DOHH2 (cell line): Measurements from ENCODE around the gene MYH7.

ENCODE experiments used
- H3F3A ChIP-seq: fragments of 200-600 bp; sonication (generic), shearing (Covaris generic); 2 replicates; pipeline ENCODE4 v1.6.0; 2016; ENCODE audit warnings: antibody characterized with exemption, mild to moderate bottlenecking; ENCODE audit not compliant: control insufficient read depth, insufficient read depth
- H3K27ac ChIP-seq: fragments of 200-600 bp; sonication (generic); 2 replicates; pipeline ENCODE4 v1.5.1; 2014; ENCODE audit warnings: low read depth, mild to moderate bottlenecking, low read length, moderate library complexity
- H3K27me3 ChIP-seq: fragments of 200-600 bp; sonication (generic); 2 replicates; pipeline ENCODE4 v1.6.1; 2014; ENCODE audit warnings: mild to moderate bottlenecking, low read length, mixed read lengths; ENCODE audit not compliant: control insufficient read depth
- H3K36me3 ChIP-seq: fragments of 200-600 bp; sonication (generic); 2 replicates; pipeline ENCODE4 v1.6.1; 2014; ENCODE audit warnings: mild to moderate bottlenecking, low read length, moderate library complexity, mixed read lengths; ENCODE audit not compliant: control insufficient read depth
- H3K4me1 ChIP-seq: fragments of 200-600 bp; sonication (generic); 2 replicates; pipeline ENCODE4 v1.6.1; 2014; ENCODE audit warnings: mild to moderate bottlenecking, low read length, mixed read lengths; ENCODE audit not compliant: control insufficient read depth
- H3K4me2 ChIP-seq: fragments of 200-600 bp; sonication (generic); 2 replicates; pipeline ENCODE4 v1.6.0; 2014; ENCODE audit warnings: mild to moderate bottlenecking, low read length, moderate library complexity
- H3K4me3 ChIP-seq: fragments of 200-600 bp; sonication (generic); 2 replicates; pipeline ENCODE4 v1.5.1; 2014; ENCODE audit warnings: mild to moderate bottlenecking, low read length, mixed read lengths
- H3K79me2 ChIP-seq: fragments of 200-600 bp; sonication (generic); 2 replicates; pipeline ENCODE4 v1.6.1; 2014; ENCODE audit warnings: mild to moderate bottlenecking, low read length, mixed read lengths; ENCODE audit not compliant: control insufficient read depth
- H3K9me2 ChIP-seq: fragments of 200-600 bp; sonication (generic); replicated peaks from 2 replicates; pipeline ENCODE4 v1.6.1; 2014; ENCODE audit warnings: mild to moderate bottlenecking, low read length, mixed read lengths; ENCODE audit not compliant: control insufficient read depth
- H3K9me3 ChIP-seq: fragments of 200-600 bp; sonication (generic); 2 replicates; pipeline ENCODE4 v1.6.1; 2014; ENCODE audit warnings: antibody characterized with exemption, low read length, mixed read lengths; ENCODE audit not compliant: control insufficient read depth, insufficient read depth
- H4K20me1 ChIP-seq: fragments of 200-600 bp; sonication (generic); 2 replicates; pipeline ENCODE4 v1.6.0; 2014; ENCODE audit warnings: low read depth, mild to moderate bottlenecking, antibody characterized with exemption, low read length, moderate library complexity; ENCODE audit not compliant: control insufficient read depth, insufficient read depth
- CTCF ChIP-seq: fragments of 200-600 bp; sonication (generic); IDR thresholded peaks from one replicate; pipeline ENCODE4 v1.5.1; 2014; ENCODE audit warnings: antibody characterized with exemption, mild to moderate bottlenecking, low read depth, low read length; ENCODE audit not compliant: poor library complexity, severe bottlenecking
- EZH2phosphoT487 ChIP-seq: fragments of 200-600 bp; sonication (generic); IDR thresholded peaks from 2 replicates; pipeline ENCODE4 v1.6.1; 2017; ENCODE audit warnings: borderline replicate concordance, mild to moderate bottlenecking, antibody characterized with exemption, low read length, moderate library complexity, mixed read lengths

The MYH7 gene

GRCh38 chr14:23373041-23373440, 62.4 kb downstream of the MYH7 start:
- no peaks in the 10 kb centered on the region for H3K9me3 ChIP-seq
- H3K9me2 ChIP-seq: no peaks in the 10 kb centered on the region
- H3K4me3 ChIP-seq: no peak overlapping the region
- H3K36me3 ChIP-seq: no peaks in the 10 kb centered on the region
- no peaks in the 10 kb centered on the region for H4K20me1 ChIP-seq
- TF ChIP-seq CTCF: no peak
- TF ChIP-seq EZH2phosphoT487: no peak
- no peak overlapping the region for H3K27ac ChIP-seq
- no peaks in the 10 kb centered on the region for H3F3A ChIP-seq
- no peak overlapping the region for H3K4me2 ChIP-seq
- H3K27me3 ChIP-seq: 0 out of 2 replicates have a peak, but pooled peaks cover 5% of the 10 kb centered on the region
- H3K79me2 ChIP-seq: no peaks in the 10 kb centered on the region
- 0 out of 2 replicates have a peak, but pooled peaks cover 5% of the 10 kb centered on the region for H3K4me1 ChIP-seq

GRCh38 chr14:23372509-23372908, 63.0 kb downstream of the MYH7 start, which contains the start of gene IL25:
Gene IL25, plus strand, starts transcription at chr14:23372809.
- no peak within 1 kb of the TSS for H3K4me3 ChIP-seq
- H3K4me1 ChIP-seq: 0 out of 2 replicates have a peak, but pooled peaks cover 5% of the 10 kb centered on the region
- no peak for TF ChIP-seq EZH2phosphoT487
- TF ChIP-seq CTCF: no peak
- no peaks in the 10 kb centered on the region for H3K79me2 ChIP-seq
- H3K9me3 ChIP-seq: no peaks in the 10 kb centered on the region
- peaks cover 3% of the 10 kb centered on the region; the same call in 1 of the 2 replicates for H3K27me3 ChIP-seq
- H3F3A ChIP-seq: no peaks in the 10 kb centered on the region
- H3K4me2 ChIP-seq: no peak within 1 kb of the TSS
- H3K36me3 ChIP-seq: no peaks in the 10 kb centered on the region
- H3K27ac ChIP-seq: no peak within 1 kb of the TSS
- no peaks in the 10 kb centered on the region for H4K20me1 ChIP-seq
- no peaks in the 10 kb centered on the region for H3K9me2 ChIP-seq

- TF ChIP-seq CTCF: no peak
- TF ChIP-seq EZH2phosphoT487: no peak
- H3K4me1 ChIP-seq: 0 out of 2 replicates have a peak, but pooled peaks cover 5% of the 10 kb centered on the region
- no peaks in the 10 kb centered on the region for H3K79me2 ChIP-seq
- H3K36me3 ChIP-seq: no peaks in the 10 kb centered on the region
- H3F3A ChIP-seq: no peaks in the 10 kb centered on the region
- no peak overlapping the region for H3K27ac ChIP-seq
- H3K9me2 ChIP-seq: no peaks in the 10 kb centered on the region
- H3K4me3 ChIP-seq: no peak overlapping the region
- H3K27me3 ChIP-seq: peaks cover 3% of the 10 kb centered on the region; the same call in 1 of the 2 replicates
- no peak overlapping the region for H3K4me2 ChIP-seq
- H4K20me1 ChIP-seq: no peaks in the 10 kb centered on the region
- H3K9me3 ChIP-seq: no peaks in the 10 kb centered on the region
Observed at GRCh38 chr14:23371865-23372264, 63.6 kb downstream of the MYH7 start.

GRCh38 chr14:23370221-23370620, 65.2 kb downstream of the MYH7 start:
- H3K9me2 ChIP-seq: no peaks in the 10 kb centered on the region
- H3K4me2 ChIP-seq: no peak overlapping the region
- no peaks in the 10 kb centered on the region for H3K36me3 ChIP-seq
- no peaks in the 10 kb centered on the region for H3K79me2 ChIP-seq
- H3K4me3 ChIP-seq: no peak overlapping the region
- no peak overlapping the region for H3K27ac ChIP-seq
- H4K20me1 ChIP-seq: no peaks in the 10 kb centered on the region
- H3K9me3 ChIP-seq: no peaks in the 10 kb centered on the region
- H3F3A ChIP-seq: no peaks in the 10 kb centered on the region
- H3K27me3 ChIP-seq: peaks cover 3% of the 10 kb centered on the region; the same call in 1 of the 2 replicates
- 0 out of 2 replicates have a peak, but pooled peaks cover 5% of the 10 kb centered on the region for H3K4me1 ChIP-seq
- no peak for TF ChIP-seq CTCF
- TF ChIP-seq EZH2phosphoT487: no peak
